Measurements from ENCODE around the gene PTDSS2.
A peak's percentile ranks its signal among the peaks of the same experiment; 100 is the strongest.
"Not testable (repeated sequence)": the region's sequence is repeated elsewhere in the genome, so short reads cannot be mapped to it uniquely, and the experiment has no call there.

The PTDSS2 gene

GRCh38 chr11:431921-432320, 18.2 kb upstream of the PTDSS2 start:
- no peak for DNase-seq (ENCODE audit: low spot score)

- no peak for DNase-seq (ENCODE audit: low spot score)
Observed at GRCh38 chr11:432501-433100, 17.5 kb upstream of the PTDSS2 start.

- no peak for DNase-seq (ENCODE audit: low spot score)
Observed at GRCh38 chr11:433111-433510, 17.0 kb upstream of the PTDSS2 start.

GRCh38 chr11:433641-434040, 16.4 kb upstream of the PTDSS2 start:
- DNase-seq (ENCODE audit: low spot score) = no peak

- DNase-seq (ENCODE audit: low spot score) = no peak
Observed at GRCh38 chr11:434496-434895, 15.6 kb upstream of the PTDSS2 start.

GRCh38 chr11:434999-435740, 14.9 kb upstream of the PTDSS2 start:
- DNase-seq (ENCODE audit: low spot score) = not testable (repeated sequence)

- no peak for DNase-seq (ENCODE audit: low spot score)
Observed at GRCh38 chr11:437228-437870, 12.7 kb upstream of the PTDSS2 start.

GRCh38 chr11:438101-438844, 11.8 kb upstream of the PTDSS2 start:
- no peak for DNase-seq (ENCODE audit: low spot score)

- no peak for DNase-seq (ENCODE audit: low spot score)
Observed at GRCh38 chr11:439315-440064, 10.6 kb upstream of the PTDSS2 start.

- DNase-seq (ENCODE audit: low spot score) = no peak
Observed at GRCh38 chr11:440065-441042, 9.7 kb upstream of the PTDSS2 start.

- DNase-seq (ENCODE audit: low spot score) = no peak
Observed at GRCh38 chr11:441043-441417, 9.0 kb upstream of the PTDSS2 start.

- peak; percentile 66 for DNase-seq (ENCODE audit: low spot score)
Observed at GRCh38 chr11:441418-442274, 8.4 kb upstream of the PTDSS2 start, which contains the start of gene ANO9. ANO9 (minus strand) TSS chr11:442011; CDS start chr11:441926, 85 bp downstream.

GRCh38 chr11:442611-443081, 7.4 kb upstream of the PTDSS2 start:
- no peak for DNase-seq (ENCODE audit: low spot score)

- DNase-seq (ENCODE audit: low spot score) = no peak
Observed at GRCh38 chr11:443542-444199, 6.4 kb upstream of the PTDSS2 start.

- no peak for DNase-seq (ENCODE audit: low spot score)
Observed at GRCh38 chr11:444396-445144, 5.5 kb upstream of the PTDSS2 start.

- no peak for DNase-seq (ENCODE audit: low spot score)
Observed at GRCh38 chr11:445765-446588, 4.1 kb upstream of the PTDSS2 start.

- DNase-seq (ENCODE audit: low spot score) = no peak
Observed at GRCh38 chr11:446891-447290, 3.2 kb upstream of the PTDSS2 start.

Measured in CD4-positive, alpha-beta T cell treated with Interleukin-6 at 100 ng/mL for 8 hours (primary cell).